PC-9 (cell line): ENCODE data around the gene LAMC3. TPM values are rescaled to one million over a fixed set of nuclear protein-coding genes. Genes with fewer than 3 reads are reported as not detected.

Experiments used
- BruUV-seq: library from RNA; stranded (reverse); fragments of 400-500 nt; replicated peaks from 2 replicates; lab custom pipeline; 2021; lab: Mats Ljungman, UMichigan
- CTCF ChIA-PET: fragments of 300-600 bp; sonication (Branson Sonifier 250); formaldehyde crosslinking; loops from one replicate; lab custom pipeline; 2022; ENCODE audit warnings: antibody characterized with exemption; lab: Charles Lee
- POLR2A ChIA-PET: fragments of 300-600 bp; sonication (Branson Sonifier 250); formaldehyde crosslinking; loops from one replicate; lab custom pipeline; 2022; ENCODE audit warnings: antibody characterized with exemption; ENCODE audit not compliant: unreplicated experiment; lab: Charles Lee
- DNase-seq, 2 experiments: peaks; one replicate each; pipeline versions ENCODE4 v3.0.0 to v3.0.0-alpha.2; 2015 to 2022; ENCODE audit warnings: mixed read lengths in 1 of 2
- H2AFZ ChIP-seq: fragments of 200-600 bp; sonication (generic); 2 replicates; pipeline ENCODE4 v1.8.1; 2017; ENCODE audit warnings: antibody characterized with exemption
- H3F3A ChIP-seq: fragments of 200-600 bp; sonication (generic); 2 replicates; pipeline ENCODE4 v1.8.1; 2017; ENCODE audit warnings: antibody characterized with exemption, mild to moderate bottlenecking, low read depth; ENCODE audit not compliant: insufficient read depth
- H3K27ac ChIP-seq: fragments of 200-600 bp; sonication (generic); 2 replicates; pipeline ENCODE4 v1.6.1; 2016; ENCODE audit warnings: mixed run types
- H3K27me3 ChIP-seq: fragments of 200-600 bp; sonication (generic); 2 replicates; pipeline ENCODE4 v1.6.1; 2016; ENCODE audit warnings: low read depth, mixed run types; ENCODE audit not compliant: insufficient read depth
- H3K36me3 ChIP-seq: fragments of 200-600 bp; sonication (generic); 2 replicates; pipeline ENCODE4 v1.6.1; 2016; ENCODE audit warnings: low read depth, mixed run types
- H3K4me1 ChIP-seq: fragments of 200-600 bp; sonication (generic); replicated peaks from 2 replicates; pipeline ENCODE4 v1.6.1; 2016; ENCODE audit warnings: mixed run types; ENCODE audit not compliant: insufficient read depth
- H3K4me2 ChIP-seq: fragments of 200-600 bp; sonication (generic); 2 replicates; pipeline ENCODE4 v1.6.1; 2017; ENCODE audit warnings: mixed run types
- H3K4me3 ChIP-seq: fragments of 200-600 bp; sonication (generic); 2 replicates; pipeline ENCODE4 v1.6.1; 2016; ENCODE audit warnings: mixed run types
- H3K79me2 ChIP-seq: fragments of 200-600 bp; sonication (generic); 2 replicates; pipeline ENCODE4 v1.6.1; 2017; ENCODE audit warnings: low read depth, mixed run types
- H3K9me2 ChIP-seq: fragments of 200-600 bp; sonication (generic); 2 replicates; pipeline ENCODE4 v1.8.1; 2017; ENCODE audit warnings: mild to moderate bottlenecking; ENCODE audit not compliant: insufficient read depth
- H3K9me3 ChIP-seq: fragments of 200-600 bp; sonication (generic); 2 replicates; pipeline ENCODE4 v1.8.1; 2016; ENCODE audit warnings: low read depth; ENCODE audit not compliant: insufficient read depth
- H4K20me1 ChIP-seq: fragments of 200-600 bp; sonication (generic); 2 replicates; pipeline ENCODE4 v1.8.1; 2017; ENCODE audit not compliant: insufficient read depth
- CTCF ChIP-seq: fragments of 200-600 bp; sonication (generic); conservative IDR thresholded peaks from 2 replicates; pipeline ENCODE4 v1.6.1; 2017; ENCODE audit warnings: mixed run types, antibody characterized with exemption, mild to moderate bottlenecking, moderate library complexity
- EZH2 ChIP-seq: fragments of 200-600 bp; sonication (generic); IDR thresholded peaks from 2 replicates; pipeline ENCODE4 v1.8.0; 2017; ENCODE audit warnings: antibody characterized with exemption, low read depth
- intact Hi-C: fragments of 100-400 bp; cut with micrococcal nuclease; formaldehyde crosslinking; loops from one replicate; pipeline ENCODE4 v1.10.0; 2022; ENCODE audit not compliant: unreplicated experiment
- total RNA-seq: library from RNA; stranded (reverse); gene quantifications from 2 replicates; pipeline ENCODE4 v1.2.3, GENCODE V29; 2021

Gene LAMC3
- total RNA-seq, 1 experiment from 2014 or later = 0.41 TPM

GRCh38 chr9:131015112-131015511 is 6.1 kb downstream of the LAMC3 start:
- Histone ChIP-seq H3K9me3 (no peaks in the 10 kb centered on the region), H4K20me1 (no peaks in the 10 kb centered on the region), H3K4me1 (no peaks in the 10 kb centered on the region), H2AFZ (no peak overlapping the region), H3K9me2 (no peaks in the 10 kb centered on the region), H3K79me2 (no peaks in the 10 kb centered on the region), H3K4me3 (no peak overlapping the region), H3K4me2 (no peak overlapping the region), H3K27ac (no peak overlapping the region), H3F3A (no peaks in the 10 kb centered on the region), H3K36me3 (no peaks in the 10 kb centered on the region), H3K27me3 (peaks cover 25% of the 10 kb centered on the region)
- no peak for DNase-seq
- CTCF ChIA-PET = no interaction called here
- intact Hi-C loops = no loop called here
- POLR2A ChIA-PET = no interaction called here
- TF ChIP-seq CTCF = no peak
- no peak for TF ChIP-seq EZH2
- no TSS peak for BruUV-seq

GRCh38 chr9:131015876-131016397 is 7.0 kb downstream of the LAMC3 start:
- no peaks in the 10 kb centered on the region for H4K20me1 ChIP-seq
- H3K36me3 ChIP-seq = no peaks in the 10 kb centered on the region
- intact Hi-C loops = no loop called here
- peaks cover 22% of the 10 kb centered on the region for H3K27me3 ChIP-seq
- H3K27ac ChIP-seq = no peak overlapping the region
- H3K4me2 ChIP-seq = no peak overlapping the region
- H3K9me2 ChIP-seq = no peaks in the 10 kb centered on the region
- no peak overlapping the region for H3K4me3 ChIP-seq
- no peak for DNase-seq
- ChIA-PET POLR2A (no interaction called here), CTCF (no interaction called here)
- no peaks in the 10 kb centered on the region for H3K4me1 ChIP-seq
- no peak for TF ChIP-seq EZH2
- TF ChIP-seq CTCF = no peak
- BruUV-seq = no TSS peak
- no peaks in the 10 kb centered on the region for H3K79me2 ChIP-seq
- H3F3A ChIP-seq = no peaks in the 10 kb centered on the region
- H3K9me3 ChIP-seq = no peaks in the 10 kb centered on the region
- no peak overlapping the region for H2AFZ ChIP-seq

GRCh38 chr9:131017067-131017466 is 8.1 kb downstream of the LAMC3 start:
- no peak for TF ChIP-seq EZH2
- no peak for TF ChIP-seq CTCF
- Histone ChIP-seq H3K9me2 (no peaks in the 10 kb centered on the region), H3K9me3 (no peaks in the 10 kb centered on the region), H3K27ac (no peak overlapping the region), H3K36me3 (no peaks in the 10 kb centered on the region), H3K79me2 (no peaks in the 10 kb centered on the region), H3F3A (no peaks in the 10 kb centered on the region), H2AFZ (no peak overlapping the region), H4K20me1 (no peaks in the 10 kb centered on the region), H3K4me3 (no peak overlapping the region), H3K27me3 (peaks cover 27% of the 10 kb centered on the region), H3K4me1 (no peaks in the 10 kb centered on the region), H3K4me2 (no peak overlapping the region)
- BruUV-seq = no TSS peak
- no peak for DNase-seq
- POLR2A ChIA-PET = no interaction called here
- intact Hi-C loops = no loop called here
- CTCF ChIA-PET = interaction anchor here (0.7 kb wide), 1 partner anchor 147 kb away, joined by 3 read pairs; no protein-coding TSS in a partner anchor
